Liver (tissue), 9 donors: ENCODE results near the gene BRINP1. TPM values are rescaled to one million over a fixed set of nuclear protein-coding genes. Genes with fewer than 3 reads are reported as not detected.

Experiments
- DNase-seq: peaks from one replicate; pipeline ENCODE4 v3.0.0-alpha.2; 2017; ENCODE audit warnings: low spot score
- H3K27ac ChIP-seq, 2 donors: one replicate each; pipeline ENCODE4 v1.7.0; 2013; ENCODE audit warnings: inconsistent platforms in 2 of 2, low read length in 2 of 2, control low read depth in 1 of 2, low read depth in 1 of 2, mild to moderate bottlenecking in 1 of 2
- H3K27me3 ChIP-seq, 4 donors: one replicate each; pipeline versions ENCODE4 v1.6.1 to v1.7.0; 2013; ENCODE audit warnings: low read length in 3 of 4, inconsistent platforms in 1 of 4, mild to moderate bottlenecking in 1 of 4, moderate library complexity in 1 of 4; ENCODE audit not compliant: control insufficient read depth in 4 of 4, insufficient read depth in 4 of 4
- H3K36me3 ChIP-seq, 4 donors: one replicate each; pipeline versions ENCODE4 v1.6.1 to v1.7.0; 2013; ENCODE audit warnings: low read length in 3 of 4, mild to moderate bottlenecking in 3 of 4, low read depth in 1 of 4, moderate library complexity in 1 of 4; ENCODE audit not compliant: control insufficient read depth in 4 of 4, insufficient read depth in 3 of 4
- H3K4me1 ChIP-seq, 4 donors: one replicate each; pipeline versions ENCODE4 v1.6.1 to v1.7.0; 2013; ENCODE audit warnings: low read length in 3 of 4, mild to moderate bottlenecking in 3 of 4, moderate library complexity in 1 of 4; ENCODE audit not compliant: control insufficient read depth in 4 of 4, insufficient read depth in 4 of 4
- H3K4me3 ChIP-seq, 3 donors: one replicate each; pipeline versions ENCODE4 v1.6.1 to v1.7.0; 2013; ENCODE audit warnings: low read length in 3 of 3, control low read depth in 1 of 3, low read depth in 1 of 3, mild to moderate bottlenecking in 1 of 3
- H3K9ac ChIP-seq, 2 donors: one replicate each; pipeline ENCODE4 v1.7.0; 2013; ENCODE audit warnings: low read length in 2 of 2, mild to moderate bottlenecking in 2 of 2, moderate library complexity in 2 of 2, control low read depth in 1 of 2, low read depth in 1 of 2
- H3K9me3 ChIP-seq, 4 donors: one replicate each; pipeline versions ENCODE4 v1.6.1 to v1.7.0; 2013; ENCODE audit warnings: low read length in 3 of 4; ENCODE audit not compliant: control insufficient read depth in 4 of 4
- EGR1 ChIP-seq, 2 donors: IDR thresholded peaks; 2 replicates each; pipeline ENCODE4 v1.6.1; 2016 to 2018; ENCODE audit warnings: antibody characterized with exemption in 2 of 2, low read depth in 2 of 2
- FOXA1 ChIP-seq: IDR thresholded peaks from 2 replicates; pipeline ENCODE4 v1.6.1; 2016; ENCODE audit warnings: antibody characterized with exemption
- FOXA2 ChIP-seq: IDR thresholded peaks from 2 replicates; pipeline ENCODE4 v1.6.1; 2016; ENCODE audit warnings: antibody characterized with exemption
- GABPA ChIP-seq, 2 donors: IDR thresholded peaks in 1 of 2; conservative IDR thresholded peaks in 1 of 2; 2 replicates each; pipeline ENCODE4 v1.6.1; 2016; ENCODE audit warnings: antibody characterized with exemption in 2 of 2, mild to moderate bottlenecking in 1 of 2, moderate library complexity in 1 of 2
- HNF4A ChIP-seq, 2 donors: conservative IDR thresholded peaks; 2 replicates each; pipeline ENCODE4 v1.6.1; 2016; ENCODE audit warnings: antibody characterized with exemption in 2 of 2, mild to moderate bottlenecking in 2 of 2
- HNF4G ChIP-seq: IDR thresholded peaks from 2 replicates; pipeline ENCODE4 v1.6.1; 2016; ENCODE audit warnings: antibody characterized with exemption
- JUND ChIP-seq, 2 donors: IDR thresholded peaks; 2 replicates each; pipeline ENCODE4 v1.6.1; 2016; ENCODE audit warnings: antibody characterized with exemption in 2 of 2
- MAX ChIP-seq: IDR thresholded peaks from 2 replicates; pipeline ENCODE4 v1.6.1; 2016; ENCODE audit warnings: antibody characterized with exemption
- NR2F2 ChIP-seq: IDR thresholded peaks from 2 replicates; pipeline ENCODE4 v1.6.1; 2016; ENCODE audit warnings: antibody characterized with exemption
- RAD21 ChIP-seq, 2 donors: IDR thresholded peaks; 2 replicates each; pipeline ENCODE4 v1.6.1; 2016; ENCODE audit warnings: antibody characterized with exemption in 2 of 2, mild to moderate bottlenecking in 2 of 2
- RXRA ChIP-seq, 2 donors: IDR thresholded peaks; 2 replicates each; pipeline ENCODE4 v1.6.1; 2017 to 2018; ENCODE audit warnings: antibody characterized with exemption in 2 of 2, mild to moderate bottlenecking in 1 of 2
- SP1 ChIP-seq: IDR thresholded peaks from 2 replicates; pipeline ENCODE4 v1.6.1; 2018; ENCODE audit warnings: antibody characterized with exemption, mild to moderate bottlenecking
- TAF1 ChIP-seq: conservative IDR thresholded peaks from 2 replicates; pipeline ENCODE4 v1.6.1; 2016; ENCODE audit warnings: antibody characterized with exemption, mild to moderate bottlenecking
- YY1 ChIP-seq: IDR thresholded peaks from 2 replicates; pipeline ENCODE4 v1.6.1; 2016; ENCODE audit warnings: antibody characterized with exemption, mild to moderate bottlenecking
- ZBTB33 ChIP-seq: IDR thresholded peaks from 2 replicates; pipeline ENCODE4 v1.6.1; 2016; ENCODE audit warnings: antibody characterized with exemption
- WGBS: extraction: QIAGEN DNeasy Blood & Tissue Kit; methylation state at CpG from one replicate; pipeline ENCODE4 v1.1.7; 2013; 5-methylcytosine and 5-hydroxymethylcytosine counted together
- polyA plus RNA-seq, 2 donors: library from polyadenylated mRNA; stranded (reverse) in 1 of 2; unstranded in 1 of 2; fragments of 200-250 nt in 1 of 2; fragments of >200 nt in 1 of 2; fragmentation: Nextera tagmentation in 1 of 2; extraction: Ambion mirVana in 1 of 2; gene quantifications; one replicate each; pipeline versions ENCODE4 v1.2.1 to v1.2.3, GENCODE V29; 2013 to 2015
- total RNA-seq, 2 donors: library from RNA; depleted of rRNA; stranded (reverse); fragments of >200 nt; gene quantifications; one replicate each; pipeline ENCODE4 v1.2.3, GENCODE V29; 2014
- TF ChIP-seq, protein P1 (sequence below): IDR thresholded peaks from 2 replicates; pipeline ENCODE4 v1.6.1; 2016; ENCODE audit warnings: antibody characterized with exemption, mild to moderate bottlenecking
- TF ChIP-seq, protein P2 (sequence below): IDR thresholded peaks from 2 replicates; pipeline ENCODE4 v1.6.1; 2016; ENCODE audit warnings: antibody characterized with exemption
- TF ChIP-seq, protein P3 (sequence below): fragments of 150-350 bp; IDR thresholded peaks from 2 replicates; pipeline ENCODE4 v1.5.1; 2017; ENCODE audit warnings: improper control_type of control experiment, low read depth, low read length; ENCODE audit not compliant: missing input control
- donor health status: healthy.
- donor health status: healthy.
- donor health status: healthy.
- donor health status: healthy.
- donor health status: healthy.

Gene BRINP1
- total and polyA plus RNA-seq, 4 donors, result under 0.01 to 0.43 (median 0.18) TPM

GRCh38 chr9:119180897-119181296 is 188.3 kb downstream of the BRINP1 start:
- Histone ChIP-seq H3K4me3 (no peak overlapping the region), H3K27me3 (peaks cover 0 to 4% (median 1%) of the 10 kb centered on the region in 4 donors), H3K4me1 (no peaks in the 10 kb centered on the region), H3K27ac (no peak overlapping the region), H3K9ac (no peak overlapping the region), H3K9me3 (no peaks in the 10 kb centered on the region), H3K36me3 (no peaks in the 10 kb centered on the region)
- no peak for DNase-seq
- TF ChIP-seq, protein P1, sequence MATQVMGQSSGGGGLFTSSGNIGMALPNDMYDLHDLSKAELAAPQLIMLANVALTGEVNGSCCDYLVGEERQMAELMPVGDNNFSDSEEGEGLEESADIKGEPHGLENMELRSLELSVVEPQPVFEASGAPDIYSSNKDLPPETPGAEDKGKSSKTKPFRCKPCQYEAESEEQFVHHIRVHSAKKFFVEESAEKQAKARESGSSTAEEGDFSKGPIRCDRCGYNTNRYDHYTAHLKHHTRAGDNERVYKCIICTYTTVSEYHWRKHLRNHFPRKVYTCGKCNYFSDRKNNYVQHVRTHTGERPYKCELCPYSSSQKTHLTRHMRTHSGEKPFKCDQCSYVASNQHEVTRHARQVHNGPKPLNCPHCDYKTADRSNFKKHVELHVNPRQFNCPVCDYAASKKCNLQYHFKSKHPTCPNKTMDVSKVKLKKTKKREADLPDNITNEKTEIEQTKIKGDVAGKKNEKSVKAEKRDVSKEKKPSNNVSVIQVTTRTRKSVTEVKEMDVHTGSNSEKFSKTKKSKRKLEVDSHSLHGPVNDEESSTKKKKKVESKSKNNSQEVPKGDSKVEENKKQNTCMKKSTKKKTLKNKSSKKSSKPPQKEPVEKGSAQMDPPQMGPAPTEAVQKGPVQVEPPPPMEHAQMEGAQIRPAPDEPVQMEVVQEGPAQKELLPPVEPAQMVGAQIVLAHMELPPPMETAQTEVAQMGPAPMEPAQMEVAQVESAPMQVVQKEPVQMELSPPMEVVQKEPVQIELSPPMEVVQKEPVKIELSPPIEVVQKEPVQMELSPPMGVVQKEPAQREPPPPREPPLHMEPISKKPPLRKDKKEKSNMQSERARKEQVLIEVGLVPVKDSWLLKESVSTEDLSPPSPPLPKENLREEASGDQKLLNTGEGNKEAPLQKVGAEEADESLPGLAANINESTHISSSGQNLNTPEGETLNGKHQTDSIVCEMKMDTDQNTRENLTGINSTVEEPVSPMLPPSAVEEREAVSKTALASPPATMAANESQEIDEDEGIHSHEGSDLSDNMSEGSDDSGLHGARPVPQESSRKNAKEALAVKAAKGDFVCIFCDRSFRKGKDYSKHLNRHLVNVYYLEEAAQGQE, result no peak
- TF ChIP-seq, protein P2, sequence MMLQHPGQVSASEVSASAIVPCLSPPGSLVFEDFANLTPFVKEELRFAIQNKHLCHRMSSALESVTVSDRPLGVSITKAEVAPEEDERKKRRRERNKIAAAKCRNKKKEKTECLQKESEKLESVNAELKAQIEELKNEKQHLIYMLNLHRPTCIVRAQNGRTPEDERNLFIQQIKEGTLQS, result no peak
- no peak for TF ChIP-seq FOXA2
- TF ChIP-seq ZBTB33, result no peak
- WGBS, result 78% methylated on average over 3 of the region's 3 CpGs

GRCh38 chr9:119179701-119180100 is 189.5 kb downstream of the BRINP1 start:
- H3K27ac ChIP-seq, result no peak overlapping the region
- H3K4me3 ChIP-seq, result no peak overlapping the region
- DNase-seq, result no peak
- H3K9me3 ChIP-seq, result no peaks in the 10 kb centered on the region
- no peaks in the 10 kb centered on the region for H3K36me3 ChIP-seq
- H3K9ac ChIP-seq, result no peak overlapping the region
- no peaks in the 10 kb centered on the region for H3K4me1 ChIP-seq
- WGBS, result 60% methylated on average over 3 of the region's 3 CpGs
- TF ChIP-seq, protein P1, result no peak
- no peak for TF ChIP-seq HNF4G
- no peak for TF ChIP-seq FOXA1
- no peak for TF ChIP-seq RXRA (IDR thresholded peaks at IDR 0.05)
- TF ChIP-seq, protein P2, result no peak
- TF ChIP-seq, protein P3, sequence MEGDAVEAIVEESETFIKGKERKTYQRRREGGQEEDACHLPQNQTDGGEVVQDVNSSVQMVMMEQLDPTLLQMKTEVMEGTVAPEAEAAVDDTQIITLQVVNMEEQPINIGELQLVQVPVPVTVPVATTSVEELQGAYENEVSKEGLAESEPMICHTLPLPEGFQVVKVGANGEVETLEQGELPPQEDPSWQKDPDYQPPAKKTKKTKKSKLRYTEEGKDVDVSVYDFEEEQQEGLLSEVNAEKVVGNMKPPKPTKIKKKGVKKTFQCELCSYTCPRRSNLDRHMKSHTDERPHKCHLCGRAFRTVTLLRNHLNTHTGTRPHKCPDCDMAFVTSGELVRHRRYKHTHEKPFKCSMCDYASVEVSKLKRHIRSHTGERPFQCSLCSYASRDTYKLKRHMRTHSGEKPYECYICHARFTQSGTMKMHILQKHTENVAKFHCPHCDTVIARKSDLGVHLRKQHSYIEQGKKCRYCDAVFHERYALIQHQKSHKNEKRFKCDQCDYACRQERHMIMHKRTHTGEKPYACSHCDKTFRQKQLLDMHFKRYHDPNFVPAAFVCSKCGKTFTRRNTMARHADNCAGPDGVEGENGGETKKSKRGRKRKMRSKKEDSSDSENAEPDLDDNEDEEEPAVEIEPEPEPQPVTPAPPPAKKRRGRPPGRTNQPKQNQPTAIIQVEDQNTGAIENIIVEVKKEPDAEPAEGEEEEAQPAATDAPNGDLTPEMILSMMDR, result no peak
- no peak for TF ChIP-seq ZBTB33
- no peak for TF ChIP-seq MAX
- no peak for TF ChIP-seq YY1
- TF ChIP-seq RAD21 (IDR thresholded peaks at IDR 0.05), result no peak
- no peak for TF ChIP-seq GABPA (IDR thresholded peaks at IDR 0.05 in 1 of 2, conservative IDR thresholded peaks at IDR 0.05 in 1 of 2)
- no peak for TF ChIP-seq TAF1
- TF ChIP-seq HNF4A (conservative IDR thresholded peaks at IDR 0.05), result no peak
- no peak for TF ChIP-seq SP1
- TF ChIP-seq NR2F2, result no peak
- no peak for TF ChIP-seq EGR1 (IDR thresholded peaks at IDR 0.05; ENCODE audit: low read depth in 2 of 2)
- TF ChIP-seq FOXA2, result no peak
- no peak for TF ChIP-seq JUND (IDR thresholded peaks at IDR 0.05)
- H3K27me3 ChIP-seq, result peaks cover 0 to 4% (median 1%) of the 10 kb centered on the region in 4 donors
